Kidney (tissue), 14 donors: ENCODE data around the gene ALKAL2. TPM values are rescaled to one million over a fixed set of nuclear protein-coding genes. Genes with fewer than 3 reads are reported as not detected.

ENCODE experiments used
- DNase-seq, 5 donors: peaks; one replicate each; pipeline ENCODE4 v3.0.0-alpha.2; 2013 to 2020
- FAIRE-seq: peaks from 2 replicates; lab custom pipeline; 2012; peaks lifted over from hg19 to GRCh38; lab: Jason Lieb, UNC
- H3K27ac ChIP-seq, 2 donors: one replicate each; pipeline ENCODE4 v1.7.0; 2013; ENCODE audit warnings: low read depth in 2 of 2, low read length in 2 of 2, inconsistent platforms in 1 of 2
- H3K27me3 ChIP-seq: one replicate; pipeline ENCODE4 v1.7.1; 2013; ENCODE audit warnings: low read length, inconsistent platforms; ENCODE audit not compliant: control insufficient read depth, insufficient read depth
- H3K36me3 ChIP-seq, 3 donors: one replicate each; pipeline versions ENCODE4 v1.7.0 to v1.7.1; 2013; ENCODE audit warnings: low read length in 3 of 3, control low read depth in 1 of 3, inconsistent platforms in 1 of 3; ENCODE audit not compliant: insufficient read depth in 3 of 3, control insufficient read depth in 2 of 3
- H3K4me1 ChIP-seq, 3 donors: one replicate each; pipeline versions ENCODE4 v1.7.0 to v1.7.1; 2013; ENCODE audit warnings: low read length in 3 of 3, inconsistent platforms in 1 of 3, low read depth in 1 of 3; ENCODE audit not compliant: control insufficient read depth in 2 of 3, insufficient read depth in 2 of 3
- H3K4me3 ChIP-seq, 3 donors: one replicate each; pipeline versions ENCODE4 v1.7.0 to v1.8.1; 2013; ENCODE audit warnings: low read length in 3 of 3, control low read depth in 1 of 3, inconsistent platforms in 1 of 3
- H3K9ac ChIP-seq, 3 donors: one replicate each; pipeline versions ENCODE4 v1.7.0 to v1.7.1; 2013; ENCODE audit warnings: low read length in 3 of 3, control low read depth in 1 of 3, inconsistent platforms in 1 of 3
- H3K9me3 ChIP-seq, 3 donors: one replicate each; pipeline versions ENCODE4 v1.7.0 to v1.7.1; 2013; ENCODE audit warnings: low read length in 3 of 3, control low read depth in 1 of 3, inconsistent platforms in 1 of 3; ENCODE audit not compliant: control insufficient read depth in 2 of 3, insufficient read depth in 1 of 3
- CTCF ChIP-seq: IDR thresholded peaks from 3 replicates; pipeline ENCODE4 v1.5.1; 2012; ENCODE audit warnings: mild to moderate bottlenecking, moderate library complexity, borderline replicate concordance; ENCODE audit not compliant: insufficient read depth; ENCODE audit errors: extremely low read depth
- intact Hi-C: fragments of 100-400 bp; cut with DNase I; formaldehyde crosslinking; loops from one replicate; pipeline ENCODE4 v1.11.1; 2022
- polyA plus RNA-seq: library from polyadenylated mRNA; stranded (reverse); fragments of 350-450 nt; fragmentation: Illumina TruSeq; extraction: RNeasy Lipid Tissue Mini Kit (QIAGEN cat#74804); gene quantifications from one replicate; pipeline ENCODE4 v1.2.3, GENCODE V29; 2014; ENCODE audit warnings: low read depth, low replicate concordance; ENCODE audit not compliant: insufficient read depth
- total RNA-seq: library from RNA; stranded (reverse); fragmentation: NEBNext Ultra II Directional; extraction: Animal tissue kit (Norgen Biotek cat#: 25700); gene quantifications from one replicate; pipeline ENCODE4 v1.2.1, GENCODE V29; 2021
- donor health status: control.
- donor health status: control.
- donor health status: control.
- donor health status: control.
- donor health status: control.
- donor health status: DM: yes; HTN: yes; CAD: no.
- donor health status: Normal renal cell carcinoma (clear cell type).

Gene ALKAL2
- total and polyA plus RNA-seq, 2 donors from 2014 or later: 8.0 to 18.2 TPM

GRCh38 chr2:285531-285930, 2.4 kb downstream of the ALKAL2 start:
- no peak overlapping the region for H3K4me3 ChIP-seq
- intact Hi-C loops: no loop called here
- no peak for TF ChIP-seq CTCF
- FAIRE-seq (no peak), DNase-seq (no peak)
- no peaks in the 10 kb centered on the region for H3K9me3 ChIP-seq
- H3K36me3 ChIP-seq: peaks cover 0 to 8% (median 3%) of the 10 kb centered on the region in 3 donors
- peaks cover 0 to 9% (median 0%) of the 10 kb centered on the region in 3 donors for H3K4me1 ChIP-seq
- H3K27me3 ChIP-seq: peaks cover 6% of the 10 kb centered on the region
- no peak overlapping the region for H3K9ac ChIP-seq
- H3K27ac ChIP-seq: no peak overlapping the region

GRCh38 chr2:284896-285492, 2.9 kb downstream of the ALKAL2 start:
- peaks cover 0 to 8% (median 3%) of the 10 kb centered on the region in 3 donors for H3K36me3 ChIP-seq
- DNase-seq (no peak), FAIRE-seq (no peak)
- peaks cover 6% of the 10 kb centered on the region for H3K27me3 ChIP-seq
- intact Hi-C loops: no loop called here
- H3K4me1 ChIP-seq: peaks cover 0 to 9% (median 2%) of the 10 kb centered on the region in 3 donors
- no peak for TF ChIP-seq CTCF
- no peaks in the 10 kb centered on the region for H3K9me3 ChIP-seq
- no peak overlapping the region for H3K9ac ChIP-seq
- H3K27ac ChIP-seq: no peak overlapping the region
- H3K4me3 ChIP-seq: no peak overlapping the region

GRCh38 chr2:283996-284794, 3.7 kb downstream of the ALKAL2 start:
- Histone ChIP-seq H3K4me1 (peaks cover 0 to 7% (median 7%) of the 10 kb centered on the region in 3 donors), H3K36me3 (peaks cover 3 to 10% (median 4%) of the 10 kb centered on the region in 3 donors), H3K27ac (no peak overlapping the region), H3K27me3 (peaks cover 6% of the 10 kb centered on the region), H3K4me3 (no peak overlapping the region), H3K9me3 (no peaks in the 10 kb centered on the region), H3K9ac (no peak overlapping the region)
- intact Hi-C loops: no loop called here
- no peak for TF ChIP-seq CTCF
- DNase-seq (no peak), FAIRE-seq (no peak)
